HG02571 (cell line): ENCODE results near the gene FIBCD1.
"Not testable (repeated sequence)": the region's sequence is repeated elsewhere in the genome, so short reads cannot be mapped to it uniquely, and the experiment has no call there.

ENCODE experiments used
- ATAC-seq: cut with Tn5 transposase; IDR thresholded peaks from one replicate; pipeline ENCODE4 v1.9.1; 2021; ENCODE audit warnings: mild to moderate bottlenecking, moderate library complexity; ENCODE audit not compliant: unreplicated experiment

The FIBCD1 gene

GRCh38 chr9:130910670-130911069 is 28.4 kb downstream of the FIBCD1 start:
- ATAC-seq: not testable (repeated sequence)

GRCh38 chr9:130910041-130910440 is 29.0 kb downstream of the FIBCD1 start:
- ATAC-seq: not testable (repeated sequence)

GRCh38 chr9:130908878-130909355 is 30.1 kb downstream of the FIBCD1 start:
- no peak for ATAC-seq

GRCh38 chr9:130908146-130908877 is 30.7 kb downstream of the FIBCD1 start:
- ATAC-seq: no peak

GRCh38 chr9:130906735-130907416 is 32.2 kb downstream of the FIBCD1 start:
- ATAC-seq: no peak

DNA sequence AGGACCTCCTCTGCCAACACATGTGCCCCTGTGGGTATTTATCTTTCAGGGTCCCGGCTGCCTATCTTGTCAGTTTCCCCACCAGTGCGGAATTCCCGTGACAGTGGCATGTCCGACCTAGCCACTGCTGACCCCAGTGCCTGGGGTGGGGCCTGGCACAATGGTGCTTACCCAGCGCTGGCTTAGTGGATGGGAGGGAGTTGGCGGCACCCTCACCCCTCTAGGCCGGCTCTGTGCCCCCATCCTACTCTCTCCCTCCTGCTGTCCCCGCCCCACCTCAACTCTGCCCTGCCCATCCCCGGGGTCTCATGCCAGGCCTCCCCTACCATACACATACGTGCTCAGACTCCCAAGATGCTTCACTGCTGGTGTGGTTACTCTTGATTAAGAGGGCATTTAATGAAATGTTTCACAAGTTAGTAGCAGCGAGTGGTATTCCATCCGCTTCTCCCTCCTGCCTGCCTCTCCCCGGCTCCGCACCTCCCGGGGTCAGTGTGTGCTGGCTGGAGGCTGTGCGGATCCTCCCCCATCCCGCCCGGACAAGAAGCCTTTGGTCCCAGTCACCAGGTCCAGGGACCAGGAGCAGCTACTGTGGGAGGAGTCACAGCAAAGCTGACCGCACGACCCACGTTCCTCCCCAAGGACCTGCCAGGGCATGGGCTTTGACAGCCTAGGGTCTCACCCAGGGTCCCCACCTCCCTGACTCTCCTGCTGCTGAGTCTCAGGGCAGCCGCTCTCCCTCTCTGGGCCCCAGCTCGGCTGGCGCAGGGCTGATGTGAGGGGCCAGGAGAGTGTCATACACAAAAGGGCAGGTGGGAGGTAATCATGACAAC is 32.9 kb downstream of the FIBCD1 start:
- no peak for ATAC-seq

GRCh38 chr9:130905125-130905901 is 33.7 kb downstream of the FIBCD1 start:
- ATAC-seq: no peak

GRCh38 chr9:130904070-130905044 is 34.7 kb downstream of the FIBCD1 start:
- ATAC-seq: no peak

DNA sequence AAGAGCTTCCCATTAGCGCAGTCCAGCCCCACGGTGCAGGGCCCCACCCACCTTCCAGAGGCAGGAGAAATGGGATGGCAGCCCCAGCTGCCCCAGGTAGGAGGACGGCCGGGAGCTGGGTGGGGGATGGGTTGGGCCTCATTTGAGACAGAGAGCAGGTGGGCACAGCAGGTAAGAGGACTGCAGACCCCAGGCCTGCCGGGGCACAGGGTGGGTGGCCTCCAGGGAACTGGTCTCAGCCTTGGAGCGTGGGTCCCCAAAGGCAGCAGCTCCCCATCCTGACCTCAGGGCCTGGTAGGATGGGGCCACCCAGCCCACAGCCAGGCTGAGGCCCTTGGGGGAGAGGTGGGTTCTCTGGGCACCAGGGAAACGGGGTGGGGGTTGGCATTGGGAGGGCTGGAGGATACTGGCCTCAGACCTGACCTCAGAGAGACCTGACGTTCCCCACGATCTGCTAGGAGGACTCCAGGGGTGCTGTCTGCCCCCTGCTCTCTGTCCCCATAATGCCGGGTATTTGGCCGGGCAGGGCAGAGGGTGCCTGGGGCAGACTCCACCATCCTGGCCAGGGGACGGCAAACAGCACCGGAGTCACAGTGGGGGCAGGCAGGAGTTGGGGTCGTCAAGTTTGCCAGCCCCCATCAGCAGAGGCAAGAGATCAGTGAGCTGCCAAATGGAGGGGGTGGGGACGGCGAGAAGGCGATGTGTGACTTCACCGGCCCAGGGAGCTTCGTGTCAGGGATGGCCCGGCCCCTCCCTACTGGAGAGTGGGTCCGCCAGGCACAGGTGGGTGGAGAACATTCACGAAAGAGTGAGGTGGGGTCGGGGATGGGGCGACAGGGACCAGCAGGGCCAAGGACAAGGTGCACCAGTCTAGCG is 35.6 kb downstream of the FIBCD1 start:
- ATAC-seq: no peak

DNA sequence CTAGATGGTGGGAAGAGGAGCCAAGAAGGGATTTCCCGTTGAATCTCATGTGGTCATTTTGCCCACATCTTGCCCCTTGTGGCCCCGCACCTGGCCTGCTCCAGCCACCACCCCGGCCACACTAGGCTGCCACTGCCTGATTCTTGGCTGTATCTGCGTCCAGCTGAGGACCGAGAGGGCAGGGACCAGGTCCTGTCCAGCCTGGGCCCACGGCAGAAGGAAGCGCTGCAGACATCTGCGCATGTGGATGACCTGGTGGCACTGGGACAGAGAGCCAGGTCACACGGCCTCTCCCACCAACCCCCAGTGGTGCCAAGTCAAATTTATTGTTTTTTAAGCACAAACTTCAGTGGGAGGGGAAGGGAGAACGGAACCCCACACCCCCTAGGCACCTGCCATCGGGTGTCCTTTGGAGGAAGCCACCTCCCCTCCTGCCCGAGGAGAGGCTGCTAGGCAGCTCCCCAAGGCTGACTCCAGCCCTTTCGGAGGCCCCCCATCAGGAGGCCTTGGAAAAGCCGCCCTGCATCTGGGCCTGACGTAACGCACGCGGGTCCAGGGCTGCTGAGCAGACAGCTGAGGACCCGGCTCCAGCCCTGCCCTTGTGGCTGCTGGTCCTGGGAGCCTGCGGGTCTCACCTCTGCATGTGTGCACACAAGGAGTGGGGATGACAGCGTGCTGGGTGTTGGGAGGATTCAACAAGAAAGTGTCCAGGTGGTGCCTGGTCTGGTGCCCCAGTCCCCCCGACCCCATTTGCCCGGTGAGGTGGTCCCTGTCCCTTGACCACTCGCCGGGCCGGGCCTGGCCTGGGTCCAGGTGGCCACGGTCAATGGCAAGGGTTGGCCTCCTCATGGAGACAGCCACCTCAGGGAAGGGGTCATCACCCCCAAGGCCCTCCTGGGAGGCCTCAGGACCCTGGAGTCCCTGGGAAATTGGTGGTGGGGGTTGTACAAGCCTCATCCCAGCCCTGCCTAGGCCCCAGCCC is 36.6 kb downstream of the FIBCD1 start:
- ATAC-seq: no peak

- ATAC-seq: no peak
Measured at GRCh38 chr9:130901498-130902203, 37.4 kb downstream of the FIBCD1 start.

DNA sequence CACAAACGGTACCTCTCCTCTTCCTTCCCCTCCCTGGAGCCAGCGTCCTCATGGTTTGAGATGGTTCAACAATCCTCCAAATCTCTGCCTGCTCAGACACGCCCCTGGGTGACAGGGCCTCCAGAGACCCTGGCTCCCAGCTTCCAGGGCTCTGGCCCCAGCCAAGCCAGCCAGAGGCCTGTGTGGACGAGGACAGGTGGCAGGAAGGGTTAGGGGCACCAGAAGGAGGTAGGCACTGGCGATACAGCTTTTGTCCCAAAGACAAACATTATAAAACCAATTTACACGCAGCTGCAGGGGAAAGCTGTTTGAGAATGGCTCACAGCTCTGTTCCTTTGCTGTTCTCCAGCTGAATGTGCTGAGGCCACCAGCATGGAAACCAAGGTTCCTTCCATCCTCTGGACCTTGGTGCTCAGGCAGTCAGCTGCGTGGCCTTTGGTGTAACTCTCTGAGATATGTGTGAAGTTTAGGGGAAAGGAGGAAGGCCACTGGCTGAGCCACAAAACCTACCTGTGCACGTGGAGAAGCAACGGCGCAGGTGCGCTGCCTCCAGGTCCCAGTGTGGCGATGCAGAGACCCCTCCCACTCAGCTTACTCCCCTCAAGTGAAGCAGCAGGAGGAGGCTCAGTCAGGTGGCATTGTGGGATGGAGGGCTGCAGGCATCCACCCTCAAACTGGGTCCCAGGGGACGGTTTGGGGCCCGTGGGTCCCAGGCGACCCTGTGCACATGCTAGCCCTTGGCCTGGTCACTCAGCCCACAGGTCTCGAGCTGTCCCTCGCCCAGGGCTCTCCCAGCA is 38.1 kb downstream of the FIBCD1 start:
- ATAC-seq: no peak

GRCh38 chr9:130899051-130899748 is 39.8 kb downstream of the FIBCD1 start:
- ATAC-seq: no peak

GRCh38 chr9:130898552-130898852 is 40.5 kb downstream of the FIBCD1 start:
- ATAC-seq: no peak

DNA sequence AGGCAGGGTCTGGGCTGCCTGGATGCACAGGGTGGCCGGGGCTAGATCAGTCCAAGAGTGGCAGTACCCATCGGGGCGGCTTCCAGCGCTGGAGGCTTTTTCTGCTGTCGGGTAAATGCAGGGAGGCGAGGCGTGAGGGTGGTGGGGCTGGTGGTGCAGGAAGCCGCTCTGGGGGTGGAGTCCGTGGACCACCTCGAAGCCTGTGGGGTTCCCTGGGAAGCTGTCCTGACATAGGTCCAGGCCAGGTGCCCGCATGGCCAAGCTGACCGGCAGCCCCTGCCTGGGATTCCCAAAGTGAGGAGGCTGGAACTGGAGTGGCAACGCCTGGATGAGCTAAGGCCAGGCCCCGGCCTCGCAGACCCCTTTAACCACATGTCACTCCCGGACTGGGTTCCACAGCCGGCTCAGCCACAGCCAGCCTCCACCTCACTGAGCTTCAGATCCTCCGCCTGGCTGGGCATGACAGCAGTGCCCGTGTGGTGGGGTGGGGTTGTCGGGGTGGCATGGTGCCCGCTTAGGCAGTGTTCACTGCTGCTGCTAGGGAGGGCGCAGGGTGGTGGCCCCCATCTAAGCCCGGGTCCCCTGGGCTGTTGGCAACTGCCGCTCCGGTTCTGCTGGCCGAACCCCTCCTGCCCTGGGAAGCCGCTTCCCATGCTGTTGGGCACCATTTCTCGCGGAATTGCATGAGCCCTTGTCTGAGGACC is 41.0 kb downstream of the FIBCD1 start:
- ATAC-seq: no peak
